Amniotic stem cell (primary cell): ENCODE data around the gene KIFC3.
"Not testable (repeated sequence)": the region's sequence is repeated elsewhere in the genome, so short reads cannot be mapped to it uniquely, and the experiment has no call there.

Experiments used
- DNase-seq: peaks from one replicate; lab custom pipeline; 2025; lab: John Stamatoyannopoulos, UW

KIFC3 gene

DNA sequence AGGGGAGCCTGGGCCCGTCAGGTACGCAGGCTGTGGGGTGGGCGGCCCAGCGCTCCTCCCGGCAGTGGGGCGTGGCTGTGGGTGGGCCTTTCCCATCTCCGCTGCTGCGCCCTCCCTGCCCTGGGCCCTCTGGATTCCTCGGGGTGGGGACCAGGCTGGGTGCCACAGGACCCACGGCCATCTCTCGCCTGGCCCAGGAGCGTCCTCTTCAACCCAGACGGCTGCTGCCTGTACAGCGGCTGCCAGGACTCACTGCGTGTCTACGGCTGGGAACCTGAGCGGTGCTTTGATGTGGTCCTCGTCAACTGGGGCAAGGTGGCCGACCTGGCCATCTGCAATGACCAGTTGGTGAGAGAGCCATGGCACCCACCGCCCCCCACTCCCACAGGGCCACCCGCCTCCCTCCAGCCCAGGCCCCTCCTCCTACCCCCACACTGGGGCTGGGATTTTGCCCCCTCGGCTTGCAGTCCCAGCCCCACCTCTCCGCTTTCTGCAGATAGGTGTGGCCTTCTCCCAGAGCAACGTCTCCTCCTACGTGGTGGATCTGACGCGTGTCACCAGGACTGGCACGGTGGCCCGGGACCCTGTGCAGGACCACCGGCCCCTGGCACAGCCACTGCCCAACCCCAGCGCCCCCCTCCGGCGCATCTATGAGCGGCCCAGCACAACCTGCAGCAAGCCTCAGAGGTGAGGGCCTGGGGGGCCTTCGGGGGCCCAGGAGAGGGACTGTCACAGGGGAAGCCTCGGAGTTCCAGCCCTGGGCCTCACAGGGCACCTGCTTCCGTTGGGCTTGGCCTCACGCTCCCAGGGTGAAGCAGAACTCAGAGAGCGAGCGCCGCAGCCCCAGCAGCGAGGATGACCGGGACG, 49.5 kb downstream of the KIFC3 start:
- DNase-seq = no peak

DNA sequence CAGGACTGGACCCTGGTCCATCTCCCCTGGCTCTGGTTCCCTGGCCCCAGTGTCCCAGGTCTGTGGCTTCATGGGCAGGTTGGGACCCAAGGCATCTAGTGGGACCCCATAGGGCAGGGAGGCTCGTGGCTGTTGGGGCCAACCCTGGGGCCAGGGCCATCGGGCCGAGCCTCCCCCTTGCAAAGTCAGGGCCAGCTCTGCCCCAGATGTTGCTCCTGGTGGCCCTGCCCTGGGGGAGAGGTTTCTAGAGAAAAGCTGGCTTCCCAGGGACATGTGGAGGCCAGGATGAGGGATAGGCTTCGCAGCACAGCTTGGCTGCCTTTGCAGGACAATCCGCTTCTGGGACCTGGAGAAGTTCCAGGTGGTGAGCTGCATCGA, 50.1 kb downstream of the KIFC3 start:
- no peak for DNase-seq

DNA sequence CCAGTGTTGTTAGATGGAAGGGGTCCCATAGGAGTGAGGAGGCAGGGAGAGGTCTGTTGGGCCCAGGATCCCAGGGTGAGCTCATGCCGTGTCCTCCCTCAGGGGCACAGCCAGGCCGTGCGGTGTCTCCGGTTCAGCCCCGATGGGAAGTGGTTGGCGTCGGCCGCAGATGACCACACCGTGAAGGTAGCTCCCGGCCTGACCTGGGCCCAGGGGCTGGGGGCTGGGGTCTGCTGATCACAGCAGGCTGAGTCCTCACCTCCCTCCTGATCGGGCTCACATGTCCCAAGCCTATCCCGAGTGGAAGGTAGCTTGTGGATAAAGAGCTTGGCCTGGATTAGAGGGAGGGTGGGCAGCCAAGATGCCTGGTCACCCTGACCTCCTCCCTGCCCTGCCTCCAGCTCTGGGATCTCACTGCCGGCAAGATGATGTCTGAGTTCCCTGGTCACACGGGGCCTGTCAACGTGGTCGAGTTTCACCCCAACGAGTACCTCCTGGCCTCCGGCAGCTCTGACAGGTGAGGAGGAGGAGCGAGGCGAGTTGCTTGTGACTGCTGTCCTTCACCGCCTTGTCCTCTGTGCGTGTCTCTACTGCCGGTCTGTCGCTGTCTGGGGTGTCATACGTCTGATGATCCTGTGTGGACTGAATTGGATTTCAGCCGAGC, 50.6 kb downstream of the KIFC3 start:
- no peak for DNase-seq

DNA sequence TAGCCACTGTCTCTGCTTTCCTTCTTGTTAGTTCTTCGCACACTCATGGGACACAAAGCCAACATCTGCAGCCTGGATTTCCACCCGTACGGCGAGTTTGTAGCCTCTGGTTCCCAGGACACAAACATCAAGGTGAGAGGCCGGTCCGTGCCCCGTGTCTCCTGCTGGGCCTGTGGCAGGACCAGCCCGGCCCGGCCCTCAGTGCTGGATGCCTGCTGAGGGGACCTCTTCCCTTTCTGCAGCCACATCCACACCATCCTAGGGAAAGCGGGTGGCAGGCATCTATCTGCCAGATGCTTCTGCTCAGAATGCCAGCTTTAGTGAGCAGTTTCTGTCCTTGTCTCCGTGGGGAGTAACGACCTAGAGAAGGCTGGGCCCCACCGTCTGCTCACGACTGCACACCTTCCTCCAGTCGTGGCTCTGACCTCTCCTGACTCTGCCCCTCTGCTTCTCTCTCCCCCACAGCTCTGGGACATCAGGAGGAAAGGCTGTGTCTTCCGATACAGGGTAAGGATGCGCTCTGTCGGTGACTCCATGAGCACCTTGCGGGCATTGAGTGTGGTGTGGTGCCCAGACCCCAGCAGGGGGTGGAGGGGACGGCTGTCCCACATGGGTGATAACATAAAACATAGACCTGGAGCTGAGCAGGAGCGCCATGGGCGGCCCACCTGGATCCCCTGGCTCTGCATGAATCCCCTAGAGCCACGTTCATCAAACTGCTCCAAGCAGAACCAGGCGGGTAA, 51.3 kb downstream of the KIFC3 start:
- DNase-seq = no peak

DNA sequence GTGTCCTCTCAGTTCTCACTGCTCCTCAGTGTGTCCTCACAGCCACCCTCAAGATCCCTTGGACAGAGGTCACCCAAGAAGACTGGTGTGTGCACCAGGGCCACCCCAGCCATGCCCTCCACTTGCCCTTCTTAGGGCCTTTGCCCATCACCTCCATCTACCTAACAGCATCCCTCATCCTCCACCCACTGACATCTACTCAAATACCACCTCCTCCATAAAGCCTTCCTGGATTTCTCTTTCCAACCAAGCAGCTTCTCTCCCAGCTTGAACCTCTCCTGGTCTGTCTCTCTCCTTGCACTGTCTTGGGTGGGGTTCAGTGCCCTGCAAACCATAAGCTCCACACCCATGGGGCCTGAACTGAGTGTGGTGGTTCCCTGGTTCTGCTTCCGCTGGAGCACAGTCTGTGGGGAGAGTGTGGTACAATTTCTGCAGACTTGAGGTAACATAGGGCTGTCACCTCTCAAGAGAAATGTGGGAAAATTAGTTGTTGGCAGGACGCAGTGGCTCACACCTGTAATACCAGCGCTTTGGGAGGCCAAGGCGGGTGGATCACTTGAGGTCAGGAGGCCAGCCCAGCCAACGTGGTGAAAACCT, 52.3 kb downstream of the KIFC3 start:
- no peak for DNase-seq

DNA sequence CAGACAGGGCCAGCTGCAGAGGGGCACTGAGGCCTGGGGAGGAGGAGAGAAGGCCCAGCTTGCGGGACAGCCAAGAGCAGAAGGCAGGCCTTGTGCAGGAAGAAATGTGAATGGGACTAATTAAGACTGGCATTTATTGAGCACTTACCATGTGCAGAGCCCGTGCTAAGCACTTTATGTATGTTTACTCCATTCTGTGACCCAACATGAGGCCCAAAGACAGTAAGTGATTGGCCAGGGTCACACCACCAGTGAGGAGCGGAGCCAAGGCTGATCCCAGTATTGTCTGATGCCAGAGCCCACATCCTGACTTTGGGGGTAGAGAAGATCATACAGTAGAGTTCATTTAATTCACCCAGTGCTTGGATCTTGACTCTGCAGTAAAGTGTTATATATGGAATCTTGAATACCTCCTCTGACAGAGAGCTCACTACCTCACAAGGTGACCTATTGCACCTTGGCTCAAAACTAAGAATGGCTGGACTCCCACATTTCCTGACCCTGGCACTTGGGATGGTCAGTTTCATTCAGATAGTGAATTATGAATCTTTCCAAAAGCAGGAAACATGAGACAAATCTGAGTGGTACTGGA, 53.1 kb downstream of the KIFC3 start:
- DNase-seq = no peak

DNA sequence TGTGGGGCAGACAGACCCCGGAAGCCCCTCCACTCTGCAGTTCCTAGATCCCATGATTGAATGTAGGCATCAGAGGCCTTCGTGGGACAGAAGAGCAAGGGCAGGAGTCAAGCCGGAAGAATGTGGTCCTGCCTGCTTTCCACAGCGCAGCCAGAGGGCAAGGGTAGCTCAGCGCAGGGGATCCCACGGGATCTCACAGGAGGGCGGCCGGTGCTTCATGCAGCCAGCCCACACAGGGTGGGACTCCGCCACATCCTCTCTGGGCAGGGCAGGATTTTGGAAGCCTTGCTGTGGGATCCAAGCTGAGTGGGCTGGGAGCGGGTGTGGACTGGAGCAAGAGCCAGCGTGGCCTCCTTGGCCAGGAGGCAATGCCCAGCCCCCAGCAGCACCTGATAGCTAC, 53.7 kb downstream of the KIFC3 start:
- no peak for DNase-seq

DNA sequence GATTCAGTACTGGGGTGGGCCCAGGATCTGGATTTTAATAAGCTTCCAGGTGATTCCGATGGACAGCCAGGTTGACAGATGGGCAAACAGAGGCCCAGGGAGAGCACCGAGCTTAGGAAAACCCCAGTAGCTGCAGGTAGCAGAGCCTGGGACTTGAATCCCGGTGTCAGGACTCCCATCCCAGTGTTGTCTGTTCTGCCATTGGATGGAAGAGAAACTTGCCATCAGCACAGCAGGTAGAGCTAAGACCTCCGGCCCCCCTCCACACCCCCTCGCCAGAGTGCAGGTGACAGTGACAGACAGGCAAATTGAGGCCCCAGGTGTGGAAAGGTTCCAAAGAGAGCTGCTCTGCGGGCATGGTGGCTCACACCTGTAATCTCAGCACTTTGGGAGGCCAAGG, 54.3 kb downstream of the KIFC3 start:
- no peak for DNase-seq

DNA sequence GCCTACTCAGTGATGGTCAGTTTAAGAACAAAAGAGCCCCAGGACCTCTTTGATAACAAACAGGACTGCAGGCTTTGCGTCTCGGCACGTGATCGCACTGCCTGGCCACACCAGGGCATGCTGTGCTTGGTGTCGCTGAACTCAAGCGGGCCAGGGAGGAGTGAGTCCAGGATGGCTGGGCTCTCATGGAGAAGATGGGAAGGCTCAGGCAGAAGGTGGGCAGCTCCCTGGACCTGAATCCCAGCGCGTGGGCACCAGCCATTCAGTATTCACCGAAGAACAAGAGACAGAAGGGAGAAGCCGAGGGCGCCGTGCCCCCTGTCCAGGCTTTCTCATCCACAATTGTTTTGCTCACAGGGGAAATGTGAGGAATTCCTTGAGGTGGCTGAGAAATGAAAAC, 54.8 kb downstream of the KIFC3 start:
- DNase-seq = no peak

DNA sequence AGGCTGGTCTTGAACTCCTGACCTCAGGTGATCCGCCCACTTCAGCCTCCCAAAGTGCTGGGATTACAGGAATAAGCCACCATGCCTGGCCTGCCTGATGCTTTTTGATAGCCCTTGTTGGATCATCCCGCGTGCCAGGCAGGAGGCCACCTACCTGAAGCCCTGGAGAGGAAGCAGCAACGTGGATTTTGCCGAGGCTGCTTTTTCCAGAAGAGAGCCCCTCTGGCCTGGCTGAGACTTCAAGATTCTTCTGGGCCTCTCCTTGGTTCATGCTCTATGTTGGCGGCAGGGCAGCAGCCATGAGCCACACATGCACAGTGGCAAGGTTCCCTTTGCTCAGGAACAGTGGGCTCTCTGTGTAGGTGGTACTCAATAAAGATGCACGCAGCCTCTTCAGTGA, 55.2 kb downstream of the KIFC3 start:
- no peak for DNase-seq

DNA sequence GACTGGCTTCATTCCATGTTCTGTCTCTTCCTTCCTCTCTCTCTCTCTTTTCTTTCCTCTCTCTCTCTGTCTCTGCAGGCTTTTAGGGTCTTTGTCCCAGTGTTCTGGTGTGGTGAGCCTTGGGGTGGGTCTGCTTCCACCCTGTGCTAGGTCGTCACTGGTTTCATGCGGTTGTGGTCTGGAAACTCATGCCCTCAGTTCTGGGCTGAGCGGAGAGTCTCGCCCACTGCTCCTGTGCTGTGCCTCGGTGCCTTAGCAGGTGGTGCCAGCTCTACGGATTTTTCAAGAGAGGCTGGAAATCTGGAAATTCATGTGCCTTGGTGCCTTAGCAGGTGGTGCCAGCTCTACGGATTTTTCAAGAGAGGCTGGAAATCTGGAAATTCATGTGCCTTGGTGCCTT, 56.0 kb downstream of the KIFC3 start:
- DNase-seq = not testable (repeated sequence)

DNA sequence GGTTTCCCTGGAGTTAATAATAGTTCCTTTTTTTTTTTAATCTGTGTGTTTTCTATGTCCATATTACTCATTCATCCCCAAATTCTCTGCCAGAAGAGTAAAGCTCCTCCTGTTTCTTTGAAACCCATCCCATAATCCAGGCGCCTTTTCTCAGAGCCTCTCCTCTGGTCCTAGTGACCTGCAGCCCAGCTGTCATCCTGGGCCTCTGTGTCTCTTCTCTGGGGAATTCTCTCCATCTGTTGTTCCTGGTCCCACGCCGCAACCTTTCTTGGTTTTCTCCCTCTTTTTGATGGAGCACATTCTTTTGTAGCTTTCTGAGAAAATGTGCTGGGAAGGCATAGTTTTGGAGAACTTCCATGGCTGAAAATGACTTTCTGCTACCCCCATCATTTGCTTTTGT, 56.5 kb downstream of the KIFC3 start:
- no peak for DNase-seq

DNA sequence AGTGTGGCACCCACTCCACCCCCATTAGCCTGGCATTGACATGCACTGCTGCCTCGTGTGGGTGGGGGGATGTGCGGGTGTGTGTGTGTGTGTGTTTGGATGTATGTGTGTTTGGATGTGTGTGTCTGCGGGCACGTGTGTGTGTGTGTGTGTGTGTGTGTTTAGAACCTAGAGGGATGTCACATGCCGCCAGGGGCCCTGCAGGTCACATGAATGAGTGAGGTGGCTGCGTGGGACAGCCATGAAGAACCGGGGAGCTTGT, 57.7 kb downstream of the KIFC3 start:
- no peak for DNase-seq

DNA sequence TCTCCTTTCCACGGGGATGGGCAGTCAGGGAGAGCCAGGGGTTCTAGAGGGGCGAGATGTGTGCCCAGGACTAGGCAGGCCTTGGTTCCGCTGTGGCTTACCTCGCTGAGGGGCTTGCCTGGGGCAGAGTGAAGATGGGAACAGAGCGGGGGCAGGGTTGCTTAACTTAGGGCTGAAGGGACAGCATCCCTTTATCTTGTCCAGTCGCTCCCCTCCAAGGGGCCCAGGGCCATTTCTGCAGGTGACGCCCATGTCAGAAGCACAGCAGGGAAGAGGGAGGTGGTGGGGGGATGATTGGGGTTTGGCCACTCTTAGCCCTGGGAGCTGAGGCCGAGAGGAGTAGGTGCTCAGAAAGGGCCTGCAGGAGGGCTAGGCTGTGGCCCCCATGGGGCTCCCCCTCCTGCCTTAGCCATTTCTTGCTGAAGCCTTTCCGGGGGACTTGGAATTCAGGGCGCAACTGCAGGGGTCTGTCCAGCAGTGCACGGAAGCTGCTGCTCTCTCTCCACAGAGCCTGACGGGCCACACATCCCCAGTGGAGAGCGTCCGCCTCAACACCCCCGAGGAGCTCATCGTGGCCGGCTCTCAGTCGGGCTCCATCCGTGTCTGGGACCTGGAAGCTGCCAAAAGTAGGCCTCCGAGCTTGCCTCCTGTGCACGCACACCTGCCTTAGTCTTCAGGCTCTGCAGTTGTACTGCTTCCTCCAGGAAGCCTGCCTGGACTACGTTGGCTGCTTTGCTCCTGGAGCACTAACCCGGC, 58.2 kb downstream of the KIFC3 start:
- no peak for DNase-seq

DNA sequence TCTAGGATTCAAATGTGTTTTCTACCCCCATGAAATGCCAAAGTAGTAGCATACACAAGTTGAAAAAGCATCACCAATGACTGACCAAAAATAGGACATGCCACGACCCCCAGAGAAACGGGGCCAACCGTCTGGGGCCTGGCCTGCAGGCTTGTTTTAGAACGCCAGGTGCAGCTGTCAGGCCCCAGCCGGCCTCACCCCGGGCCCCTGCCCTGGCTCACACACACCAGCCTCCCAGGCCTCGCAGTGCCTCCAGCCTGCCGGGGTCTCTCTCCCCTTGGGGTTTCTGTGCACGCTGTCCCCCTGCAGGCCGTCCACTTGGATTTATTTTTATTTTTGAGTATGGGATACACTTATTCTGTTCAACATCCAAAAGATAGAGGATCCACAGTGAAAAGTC, 58.8 kb downstream of the KIFC3 start:
- DNase-seq = no peak

DNA sequence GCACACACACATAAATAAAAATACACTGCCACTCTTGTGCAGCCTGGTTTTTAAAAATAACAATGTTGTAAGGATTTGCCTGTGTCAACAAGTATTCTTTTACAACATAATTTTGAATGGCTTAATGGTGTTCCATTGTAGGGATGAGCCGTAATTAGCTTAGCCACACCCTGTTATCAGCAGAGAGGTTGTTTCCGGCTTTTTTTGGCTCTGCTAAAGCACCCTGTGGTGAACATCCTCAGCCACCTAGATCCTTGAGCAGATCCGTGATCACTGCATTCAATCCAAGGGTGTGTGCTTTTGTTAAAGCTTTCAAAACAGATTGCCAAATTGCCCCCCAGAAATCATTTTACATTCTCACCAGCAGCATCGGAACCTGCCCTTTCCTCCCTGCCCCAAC, 59.7 kb downstream of the KIFC3 start:
- DNase-seq = no peak

DNA sequence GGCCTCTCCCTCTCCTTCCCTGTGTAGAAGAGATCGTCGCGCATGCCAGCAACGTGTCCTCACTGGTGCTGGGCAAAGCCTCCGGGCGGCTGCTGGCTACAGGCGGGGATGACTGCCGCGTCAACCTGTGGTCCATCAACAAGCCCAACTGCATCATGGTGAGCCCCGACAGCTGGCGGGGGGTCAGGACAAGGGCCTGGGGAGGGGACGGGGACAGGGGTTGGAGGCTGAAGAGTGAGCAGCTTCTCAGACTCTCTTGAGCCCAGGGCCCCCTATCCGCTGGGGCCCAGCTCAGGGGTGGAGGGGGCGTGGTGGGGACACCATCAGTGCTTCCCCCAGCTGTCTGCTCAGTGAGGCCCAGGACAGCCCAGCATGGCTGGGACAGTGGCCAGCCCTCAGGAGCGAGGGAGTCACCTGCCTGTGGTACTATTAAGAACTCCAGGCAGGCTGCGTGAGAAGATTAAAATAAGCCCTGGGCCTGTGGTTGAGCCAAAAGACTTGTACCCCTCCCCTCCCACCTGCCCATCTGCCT, 60.6 kb downstream of the KIFC3 start:
- no peak for DNase-seq

DNA sequence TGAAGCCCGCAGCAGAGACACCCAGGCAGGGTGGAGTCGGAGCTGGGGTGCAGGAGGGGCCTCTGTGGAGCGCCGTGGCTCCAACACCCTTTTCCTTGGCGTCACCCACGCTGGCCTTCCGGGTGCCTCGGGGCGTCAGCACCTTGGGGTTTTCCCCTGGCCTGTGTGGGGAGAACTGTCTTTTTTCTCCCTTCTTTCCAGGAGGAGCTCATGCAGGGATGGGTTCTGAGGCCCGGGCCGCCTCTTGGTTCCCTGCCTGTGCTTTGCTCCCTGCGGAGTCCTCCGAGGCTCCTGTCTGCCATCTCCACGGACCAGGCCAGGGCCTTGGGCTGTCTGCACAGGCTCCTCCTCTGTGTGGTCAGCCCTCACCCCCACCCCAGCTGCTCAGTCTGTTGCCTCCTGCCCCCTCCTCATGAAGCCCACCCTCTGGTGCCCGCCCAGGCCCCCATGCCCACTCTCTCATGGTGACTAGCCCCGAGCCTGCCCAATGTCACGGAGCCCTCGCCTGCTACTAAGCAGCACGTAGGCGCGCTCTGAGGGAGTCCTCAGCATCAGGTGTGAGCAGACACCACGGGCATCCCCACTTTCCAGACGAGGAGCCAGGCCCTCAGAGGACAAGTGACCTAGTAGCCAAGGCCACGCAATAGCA, 61.7 kb downstream of the KIFC3 start:
- DNase-seq = no peak

DNA sequence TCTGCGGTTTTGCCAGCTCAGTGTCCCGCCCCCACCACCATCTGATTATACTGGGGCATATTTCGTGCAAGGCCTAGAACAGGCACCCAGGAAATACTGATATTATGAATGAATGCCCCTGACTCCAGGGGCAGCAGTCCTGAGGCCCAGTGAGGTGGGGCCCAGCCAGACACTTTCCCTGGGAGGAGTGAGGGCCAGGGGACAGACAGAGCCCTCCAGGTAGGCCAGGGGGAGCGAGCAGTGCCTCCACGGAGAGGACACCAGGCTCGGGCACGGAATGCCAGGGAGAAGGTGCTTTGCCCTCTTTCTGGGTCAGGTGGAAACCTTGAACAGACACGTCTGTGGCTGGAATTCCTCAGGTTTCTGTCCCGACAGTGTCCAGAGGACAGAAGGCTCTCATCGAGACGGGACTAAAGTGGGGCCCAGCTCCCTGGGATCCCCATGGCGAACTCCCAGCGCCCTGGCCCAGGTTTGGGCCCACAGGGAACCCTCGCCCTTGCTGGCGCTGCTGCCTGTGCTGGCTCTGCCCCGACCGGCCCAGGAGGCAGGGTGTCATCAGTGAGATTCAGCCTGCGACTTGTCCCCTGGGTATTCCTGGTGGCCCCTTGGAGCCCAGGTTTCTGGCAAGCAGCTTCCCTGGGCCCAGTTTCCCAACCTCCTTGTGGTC, 62.4 kb downstream of the KIFC3 start:
- DNase-seq = no peak

DNA sequence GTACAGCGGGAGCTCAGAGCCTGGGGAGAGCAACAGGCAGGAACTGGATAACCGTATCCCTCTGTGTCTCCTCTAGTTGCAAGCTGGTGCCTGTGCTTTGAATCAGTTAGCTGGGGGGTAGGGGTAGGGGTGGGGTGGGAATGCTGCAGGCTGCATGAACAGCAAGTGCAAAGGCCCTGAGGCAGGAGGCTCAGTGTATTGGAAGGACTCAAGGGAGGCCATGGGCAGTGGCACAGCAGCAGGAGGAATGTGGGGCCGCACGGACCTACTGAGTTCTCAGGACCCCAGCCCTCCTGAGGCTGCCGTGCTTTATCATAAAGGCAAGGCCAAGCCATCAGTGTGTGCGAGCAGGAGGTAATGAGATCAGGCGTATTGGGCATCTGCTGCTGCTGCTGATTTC, 63.4 kb downstream of the KIFC3 start:
- DNase-seq = no peak
